22Rv1 (cell line): ENCODE measurements around the gene SMPD2.

ENCODE experiments used
- CTCF ChIP-seq: fragments of 450-650 bp; IDR thresholded peaks from 2 replicates; pipeline ENCODE4 v1.5.1; 2017; ENCODE audit warnings: mild to moderate bottlenecking
- ZFX ChIP-seq: fragments of 450-650 bp; IDR thresholded peaks from 2 replicates; pipeline ENCODE4 v1.6.1; 2017; ENCODE audit warnings: antibody characterized with exemption, borderline replicate concordance

GRCh38 chr6:109436041-109436440 is 4.5 kb upstream of the SMPD2 start:
- no peak for TF ChIP-seq CTCF
- no peak for TF ChIP-seq ZFX
